SHP77 treated with DMSO at 0.1 percent for 48 hours (cell line): Measurements from ENCODE around the gene DEPDC7.
"Not testable (repeated sequence)": the region's sequence is repeated elsewhere in the genome, so short reads cannot be mapped to it uniquely, and the experiment has no call there.

Experiments
- DNase-seq: peaks from one replicate; lab custom pipeline; 2025; lab: John Stamatoyannopoulos, UW

DEPDC7 gene

DNA sequence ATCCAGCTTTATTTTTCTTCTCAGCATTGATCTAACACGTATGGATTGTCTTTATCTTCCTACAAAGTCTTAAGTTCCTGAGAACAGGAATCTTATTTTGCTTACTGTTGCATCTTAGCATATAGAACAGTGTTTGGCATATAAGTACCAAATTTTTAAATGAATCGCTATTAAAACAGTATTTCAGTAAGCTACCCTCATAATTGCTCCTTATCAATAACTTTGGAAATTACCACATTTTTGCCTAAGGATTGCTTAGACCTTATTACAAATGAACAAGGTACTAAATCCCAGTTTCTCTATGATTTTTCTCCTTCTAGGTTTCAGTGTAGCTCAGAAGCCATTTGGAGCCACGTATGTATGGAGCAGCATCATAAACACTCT is 9.7 kb downstream of the DEPDC7 start:
- no peak for DNase-seq

DNA sequence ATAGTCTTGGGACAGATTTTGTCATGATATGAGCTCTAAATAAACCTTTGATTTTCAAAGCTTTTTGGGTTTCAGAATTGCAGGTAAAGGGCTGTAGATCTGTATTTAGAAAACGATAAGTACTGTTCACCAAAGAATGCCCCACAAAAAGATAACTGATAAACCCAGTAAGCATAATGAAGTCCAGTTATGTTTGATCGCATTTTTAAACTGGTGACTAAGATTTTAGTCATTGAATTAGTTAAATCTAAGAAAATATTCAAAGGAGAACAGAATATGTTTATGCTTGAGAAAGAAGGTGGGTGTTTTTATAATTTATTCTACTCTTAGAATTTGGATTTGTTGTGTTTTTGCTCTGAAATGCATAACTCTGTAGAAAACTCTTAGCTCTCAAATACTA is 11.6 kb downstream of the DEPDC7 start:
- no peak for DNase-seq

DNA sequence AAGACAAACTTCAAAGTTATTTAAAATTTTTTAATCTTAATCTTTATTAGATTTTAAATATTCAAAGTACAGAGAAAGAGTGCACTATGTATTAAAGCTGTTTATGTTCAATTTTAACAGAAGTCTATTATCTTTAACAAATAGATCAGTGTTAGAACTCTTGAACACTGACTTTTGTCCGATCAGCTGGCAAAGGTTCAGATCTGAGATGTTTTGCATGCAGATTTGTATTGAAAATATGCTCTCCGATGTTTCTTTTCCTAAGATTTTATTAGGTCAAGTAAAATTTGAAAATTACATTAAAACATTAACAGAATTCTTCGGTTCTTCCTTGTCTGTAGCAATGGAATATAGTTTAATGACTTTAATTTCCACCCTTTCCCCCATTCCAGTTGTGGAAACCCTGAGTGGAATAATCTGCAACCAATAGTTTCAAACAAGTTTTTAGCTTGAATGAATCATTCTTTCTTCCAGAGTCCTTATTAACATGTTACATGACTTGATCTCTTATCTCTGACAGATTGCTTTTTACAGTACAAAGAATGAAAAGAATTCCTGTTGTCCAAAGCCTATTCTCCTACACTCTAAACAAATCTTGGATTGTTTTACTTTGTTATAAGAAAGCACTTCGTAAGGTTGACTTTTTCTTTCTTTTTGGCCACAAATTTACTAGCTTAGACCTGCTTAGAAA is 12.3 kb downstream of the DEPDC7 start:
- no peak for DNase-seq

DNA sequence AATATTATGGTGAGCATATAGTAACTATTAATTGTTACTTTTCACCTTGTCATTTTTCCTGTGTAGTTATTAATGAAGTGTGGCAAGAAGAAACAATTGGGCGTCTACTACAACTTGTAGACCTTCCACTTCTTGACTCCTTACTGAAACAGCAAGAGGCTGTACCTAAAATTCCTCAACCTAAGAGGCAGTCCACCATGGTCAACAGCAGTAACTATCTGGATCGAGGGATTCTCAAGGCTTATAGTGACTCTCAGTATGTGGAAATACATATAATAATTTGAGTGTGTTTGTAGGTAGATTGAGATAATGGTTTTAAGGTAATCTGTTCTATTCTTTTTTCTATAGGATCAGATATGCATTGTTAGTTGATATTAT is 12.8 kb downstream of the DEPDC7 start:
- DNase-seq, result no peak

DNA sequence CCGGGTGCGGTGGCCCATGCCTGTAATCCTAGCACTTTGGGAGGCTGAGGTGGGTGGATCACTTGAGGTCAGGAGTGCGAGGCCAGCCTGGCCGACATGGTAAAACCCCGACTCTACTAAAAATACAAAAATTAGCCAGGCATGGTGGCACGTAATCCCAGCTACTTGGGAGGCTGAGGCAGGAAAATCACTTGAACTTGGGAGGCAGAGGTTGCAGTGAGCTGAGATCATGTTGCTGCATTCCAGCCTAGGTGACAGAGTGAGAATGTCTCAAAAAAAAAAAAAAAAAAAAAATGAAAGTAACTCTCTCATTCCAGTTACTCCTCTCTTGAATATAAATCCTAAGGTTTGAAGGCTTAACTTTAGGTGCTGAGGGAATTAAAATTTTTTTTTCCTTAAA is 13.5 kb downstream of the DEPDC7 start:
- DNase-seq, result not testable (repeated sequence)

DNA sequence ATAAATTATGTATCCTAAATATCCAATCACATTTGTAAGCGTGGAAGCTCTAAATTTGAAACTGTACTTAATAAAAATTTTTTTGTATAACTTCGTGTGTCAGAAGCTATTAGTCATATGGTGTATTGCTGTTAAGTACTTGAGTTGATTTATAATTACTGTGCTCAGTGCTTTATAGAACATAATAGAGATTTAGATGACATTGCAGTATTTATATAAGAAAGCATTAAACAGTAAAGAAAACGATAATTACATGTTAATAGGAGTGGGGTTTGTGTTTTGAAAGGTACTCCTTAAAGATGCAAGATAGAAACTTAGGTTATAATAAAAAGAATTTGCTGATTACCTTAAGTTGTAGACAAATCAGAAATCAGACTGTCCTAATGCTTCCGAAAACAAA is 17.8 kb downstream of the DEPDC7 start:
- no peak for DNase-seq

DNA sequence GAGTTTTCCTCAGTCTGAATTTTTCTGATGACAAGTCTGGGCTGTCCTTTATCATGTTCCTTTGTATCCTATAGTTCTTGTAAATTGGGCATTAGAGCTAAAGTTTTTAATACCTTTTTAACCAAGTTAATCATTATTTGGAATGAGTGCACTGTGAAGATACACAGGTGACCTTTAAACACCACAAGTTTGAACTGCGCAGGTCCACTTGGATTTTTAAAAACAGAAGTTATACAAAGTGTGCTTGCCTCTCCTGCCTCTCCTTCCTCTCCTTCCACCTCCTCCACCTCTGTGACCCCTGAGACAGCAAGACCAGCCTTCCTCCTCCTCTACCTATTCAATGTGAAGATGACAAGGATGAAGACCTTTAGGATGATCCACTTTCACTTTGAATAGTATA is 19.3 kb downstream of the DEPDC7 start:
- DNase-seq, result no peak

DNA sequence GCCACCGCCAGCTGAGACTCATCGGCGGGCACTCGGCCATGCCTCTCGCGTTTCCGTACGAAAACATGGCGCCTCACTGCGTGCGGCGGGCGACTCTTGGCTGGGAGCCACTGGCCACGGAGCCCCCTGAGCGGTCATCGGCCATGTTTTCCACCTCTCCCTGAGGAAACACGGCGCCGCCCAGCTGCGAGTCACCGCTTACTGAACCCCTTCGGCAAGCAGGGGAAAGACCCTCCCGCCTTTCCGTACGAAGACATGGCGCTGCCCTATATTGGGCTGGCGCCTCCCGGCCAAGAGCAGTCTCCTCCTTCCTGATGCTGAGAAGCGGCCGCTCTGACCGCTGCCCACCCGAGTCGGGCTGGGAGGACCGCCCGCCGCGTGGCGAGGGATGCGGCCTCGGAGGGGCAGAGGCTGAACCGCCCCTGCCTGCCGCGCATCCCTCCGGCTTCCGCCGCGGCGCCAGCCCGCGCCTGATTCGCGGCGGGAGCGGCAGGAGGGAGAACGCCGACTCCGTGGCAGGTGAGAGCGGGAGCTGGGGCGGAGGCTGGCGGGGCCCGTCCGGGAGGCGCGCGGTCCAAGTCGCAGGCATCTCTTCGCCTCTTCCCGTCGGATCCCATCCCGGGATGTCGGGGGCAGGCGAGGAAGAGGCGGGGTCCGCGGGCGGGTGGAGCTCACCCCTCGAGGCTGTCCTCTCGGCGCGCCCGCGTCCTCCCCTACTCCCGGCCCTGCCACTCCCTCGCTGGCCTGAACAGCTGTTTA is 23.8 kb downstream of the DEPDC7 start, which contains the start of gene TCP11L1:
Gene TCP11L1 (plus strand): TSS at position 299 of the 759 bp plus-strand sequence. CDS start 4,202 bp downstream, outside the sequence.
- peak; percentile 94 for DNase-seq

DNA sequence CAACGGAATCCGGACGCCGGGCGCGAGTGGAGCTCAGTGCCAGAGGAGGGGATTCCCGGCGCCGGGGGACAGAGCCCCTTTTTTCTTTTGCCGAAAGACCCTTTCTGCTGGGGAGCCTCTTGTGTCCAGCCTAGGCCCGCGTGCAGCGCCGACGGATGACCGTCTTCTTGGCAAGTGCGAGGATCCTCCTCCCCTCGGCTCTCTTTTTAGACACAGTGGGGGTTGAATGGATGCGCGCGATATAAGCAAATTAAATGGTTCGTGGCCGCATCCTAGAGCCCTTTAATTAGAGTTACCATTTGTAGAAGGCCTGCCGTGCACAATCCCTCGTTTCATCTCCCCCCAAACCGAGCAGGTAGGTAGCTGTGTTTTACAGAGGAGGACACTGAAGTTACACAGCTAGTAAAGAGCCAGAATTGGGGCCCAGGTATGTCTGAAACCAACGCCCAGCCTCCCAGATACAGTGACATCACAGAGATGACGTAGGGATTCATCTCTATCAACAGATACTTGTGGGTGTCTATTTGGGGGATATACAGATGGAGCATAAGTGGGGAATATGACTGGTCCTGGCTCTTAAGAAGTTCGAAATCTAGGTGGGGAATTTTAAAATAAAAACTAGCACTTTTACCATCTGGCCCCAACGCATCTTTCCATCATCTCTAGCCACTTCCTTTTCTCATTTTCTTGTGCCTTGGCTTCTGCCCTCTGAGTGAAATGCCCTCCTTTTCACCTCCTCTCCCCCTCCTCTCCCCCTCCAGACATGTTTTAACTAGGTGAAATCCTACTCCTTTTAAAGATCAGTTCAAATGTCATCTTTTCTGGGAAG is 24.6 kb downstream of the DEPDC7 start:
- peak; percentile 53 for DNase-seq

DNA sequence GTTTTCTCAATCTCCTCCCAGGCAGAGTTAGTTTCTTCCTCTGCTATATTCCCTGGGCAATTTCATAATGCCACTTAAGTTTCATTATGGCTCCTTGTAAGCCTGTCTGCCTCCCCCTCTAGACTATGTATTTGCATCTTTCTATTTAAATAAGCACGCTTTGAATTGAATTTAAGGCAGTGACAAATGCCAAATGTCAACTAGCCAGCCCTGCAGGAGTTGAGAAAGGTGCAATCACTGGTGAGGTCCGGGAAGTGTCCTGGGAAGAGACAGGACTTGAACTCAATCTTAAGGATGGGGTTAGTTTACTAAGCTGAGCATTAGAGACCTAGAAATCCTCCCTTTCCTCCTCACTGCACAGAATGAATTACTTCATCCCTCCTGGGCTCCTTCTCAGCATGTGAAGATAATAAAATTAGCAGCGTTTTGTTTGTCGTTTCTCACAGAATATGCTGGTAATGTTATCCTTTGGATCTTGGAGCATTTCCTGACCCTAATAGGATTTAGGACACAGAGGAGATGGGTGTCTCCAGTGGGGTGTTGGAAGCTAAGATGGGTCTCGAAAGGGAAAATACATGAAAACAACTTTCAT is 25.3 kb downstream of the DEPDC7 start:
- no peak for DNase-seq

DNA sequence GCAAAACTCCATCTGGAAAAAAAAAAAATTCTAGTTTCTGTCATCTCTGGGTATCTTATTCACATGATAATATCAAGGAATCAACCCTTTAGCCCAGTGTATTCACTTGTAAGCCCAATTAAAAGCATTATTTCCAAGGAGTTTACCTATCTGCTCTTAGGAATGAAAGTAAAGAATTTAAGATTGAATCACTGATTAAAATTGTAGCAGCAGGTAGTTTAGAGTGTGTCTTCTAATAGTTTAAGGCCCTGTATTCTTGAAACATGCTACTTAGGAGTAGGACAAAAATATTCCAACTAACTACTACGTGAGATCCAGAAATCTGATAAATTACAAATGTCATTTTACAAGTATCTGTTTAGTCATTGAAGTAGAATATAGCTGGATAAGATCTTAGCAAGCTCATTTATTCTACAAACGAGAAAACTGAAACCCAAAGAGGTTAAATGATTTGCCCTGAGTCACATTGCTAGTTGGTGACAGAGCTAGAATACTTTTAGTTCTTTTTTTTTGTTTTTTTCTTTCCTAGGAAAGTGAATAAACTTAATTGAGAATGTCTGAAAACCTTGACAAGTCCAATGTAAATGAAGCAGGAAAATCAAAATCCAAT is 27.6 kb downstream of the DEPDC7 start:
- DNase-seq, result no peak

DNA sequence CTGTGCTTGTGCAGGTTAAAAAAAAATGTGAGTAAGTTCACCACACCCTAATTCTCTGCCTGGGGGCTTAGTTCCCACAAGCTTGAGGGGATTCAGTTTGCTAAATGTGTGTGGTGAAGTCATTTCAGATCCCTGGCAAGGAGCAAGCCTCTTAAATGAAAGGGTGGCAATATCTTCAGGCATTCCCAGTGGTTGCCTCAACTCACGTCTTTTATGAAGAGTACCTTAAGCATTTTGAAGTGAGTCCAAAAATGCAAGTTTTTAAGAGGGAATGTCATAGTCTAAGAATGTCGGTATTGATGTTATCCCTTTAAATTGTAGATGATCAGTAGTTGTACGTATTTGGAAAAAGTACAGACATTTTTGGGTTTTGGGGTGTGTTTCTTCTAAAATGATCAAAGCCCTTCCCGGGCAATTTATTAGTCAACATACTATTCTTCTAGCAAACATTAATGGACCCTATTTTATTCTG is 28.6 kb downstream of the DEPDC7 start:
- DNase-seq, result no peak

DNA sequence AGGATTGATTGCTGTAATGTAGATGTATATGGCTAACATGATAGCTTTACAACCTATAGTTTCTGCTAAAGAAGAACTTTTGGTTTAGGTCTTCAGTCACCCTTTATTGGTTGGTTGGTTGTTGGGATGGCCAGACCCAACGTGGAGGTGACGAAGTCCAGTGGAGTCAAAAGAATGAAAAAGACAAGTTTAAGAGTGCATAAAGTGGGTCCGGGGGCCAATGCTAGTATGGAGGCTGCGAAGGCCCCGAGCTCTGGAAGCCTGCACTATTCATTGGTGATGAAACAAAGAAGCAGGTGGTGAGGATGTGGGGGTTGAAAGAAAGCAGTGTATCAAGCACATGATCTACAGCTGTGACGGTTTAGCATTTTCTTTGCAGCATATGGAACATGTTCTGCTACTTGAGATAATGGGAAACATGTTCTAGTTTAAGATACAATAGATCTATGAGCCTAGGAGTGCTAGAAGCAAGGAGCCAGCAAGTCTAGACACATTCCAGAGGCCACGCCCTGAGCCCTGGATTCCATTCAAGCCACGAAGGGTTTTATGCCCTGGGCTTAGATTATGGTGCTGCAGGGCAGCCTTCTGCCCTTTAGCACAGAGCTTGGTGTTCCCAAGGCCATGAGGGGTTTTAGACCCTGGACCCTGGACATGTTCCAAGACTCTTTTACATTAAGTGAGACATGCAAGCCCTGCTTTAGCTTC is 30.0 kb downstream of the DEPDC7 start:
- no peak for DNase-seq

DNA sequence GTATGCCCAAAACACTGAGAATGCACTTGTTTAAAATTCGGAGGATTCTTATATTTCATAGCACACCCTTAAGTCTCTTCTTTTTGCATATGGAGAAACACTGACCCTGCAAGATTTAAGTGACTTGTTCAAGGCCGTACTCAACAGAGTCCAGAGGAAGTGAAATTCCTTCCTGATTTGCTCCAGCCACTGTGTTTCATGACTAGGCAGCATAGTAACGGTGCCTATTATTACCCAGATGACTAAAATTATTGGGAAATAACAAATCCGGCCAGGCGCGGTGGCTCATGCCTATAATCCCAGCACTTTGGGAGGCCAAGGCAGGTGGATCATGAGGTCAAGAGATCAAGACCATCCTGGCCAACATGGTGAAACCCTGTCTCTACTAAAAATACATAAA is 33.0 kb downstream of the DEPDC7 start:
- not testable (repeated sequence) for DNase-seq

DNA sequence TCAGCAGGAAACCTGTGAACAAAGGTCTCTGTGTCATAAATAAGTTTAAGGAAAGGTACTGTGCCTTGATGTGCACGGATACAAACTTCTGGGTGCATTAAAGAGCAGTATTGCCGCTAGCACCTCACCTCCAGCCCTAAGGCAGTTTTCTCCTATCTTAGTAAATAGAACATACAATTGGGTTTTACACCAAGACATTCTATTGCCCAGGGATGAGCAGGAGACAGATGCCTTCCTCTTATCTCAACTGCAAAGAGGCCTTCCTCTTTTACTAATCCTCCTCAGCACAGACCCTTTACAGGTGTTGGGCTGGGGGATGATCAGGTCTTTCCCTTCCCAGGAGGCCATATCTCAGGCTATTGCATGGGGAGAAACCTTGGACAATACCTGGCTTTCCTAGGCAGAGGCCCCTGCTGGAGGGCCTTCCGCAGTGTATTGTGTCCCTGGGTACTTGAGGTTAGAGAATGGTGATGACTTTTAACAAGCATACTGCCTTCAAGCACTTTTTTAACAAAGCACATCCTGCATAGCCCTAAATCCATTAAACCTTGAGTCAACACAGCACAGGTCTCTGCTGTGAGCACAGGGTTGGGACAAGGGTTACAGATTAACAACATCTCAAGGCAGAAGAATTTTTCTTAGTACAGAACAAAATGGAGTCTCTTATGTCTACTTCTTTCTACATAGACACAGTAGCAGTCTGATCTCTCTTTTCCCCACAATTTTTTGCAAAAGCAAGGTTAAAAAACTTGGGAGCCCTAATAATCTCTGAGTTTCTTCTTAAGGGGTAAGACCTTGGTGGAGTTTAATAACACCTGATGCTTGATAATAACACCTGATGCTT is 34.1 kb downstream of the DEPDC7 start:
- not testable (repeated sequence) for DNase-seq

DNA sequence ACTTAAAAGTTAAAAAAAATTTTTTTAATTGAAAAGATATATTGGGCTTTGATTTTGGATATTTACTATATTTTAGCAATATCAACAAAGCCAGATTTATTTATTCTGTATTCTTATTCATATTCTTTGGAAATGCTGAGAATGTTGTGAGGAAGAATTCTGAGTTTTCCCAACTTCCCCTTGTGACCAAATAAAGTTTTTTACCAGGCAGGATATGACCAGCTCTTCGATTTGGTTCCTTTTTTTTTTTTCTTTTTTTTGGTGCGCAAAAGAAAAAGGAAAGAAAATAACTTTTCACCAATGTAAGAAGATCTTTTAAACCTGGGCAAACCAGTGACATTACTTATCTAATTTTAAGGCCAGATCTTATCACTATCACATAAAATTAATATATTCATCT is 36.6 kb downstream of the DEPDC7 start:
- DNase-seq, result no peak

DNA sequence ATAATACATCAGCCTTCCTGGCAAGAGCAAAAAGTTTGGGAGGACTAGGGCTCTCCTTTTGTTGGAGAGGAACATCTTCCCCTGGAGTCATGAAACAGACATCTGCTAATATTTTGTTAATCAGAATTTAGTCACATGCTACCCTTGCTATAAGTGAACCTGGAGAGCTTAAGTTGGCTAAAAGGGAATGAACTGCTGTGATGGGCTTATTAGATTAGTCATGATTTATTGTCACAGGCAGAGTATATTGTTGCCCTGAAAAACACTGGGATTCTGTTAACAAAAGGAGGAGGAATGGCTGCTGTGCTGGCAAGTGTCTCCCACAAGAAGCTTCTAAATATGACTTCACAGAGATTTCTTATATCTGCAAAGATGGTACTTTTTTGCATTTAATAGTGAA is 39.7 kb downstream of the DEPDC7 start:
- no peak for DNase-seq

DNA sequence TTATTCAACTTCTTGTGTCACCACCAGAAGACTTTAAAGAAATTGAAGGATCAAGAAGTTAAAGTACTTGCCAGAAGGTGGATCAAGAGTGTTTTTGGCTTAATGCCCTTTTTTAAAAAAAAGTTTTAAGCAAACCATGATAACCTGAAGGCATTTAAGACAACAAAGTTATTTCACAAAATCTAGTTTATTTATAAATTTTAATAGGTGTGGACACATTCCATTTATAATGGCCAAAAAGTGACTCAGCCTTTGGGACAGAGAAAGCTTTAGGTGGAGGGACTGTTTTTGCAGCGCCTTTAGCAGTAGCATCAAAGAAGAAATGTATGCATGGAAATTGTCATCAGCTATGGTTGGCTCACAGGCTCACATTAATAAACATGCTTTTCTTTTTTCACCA is 41.6 kb downstream of the DEPDC7 start:
- no peak for DNase-seq

DNA sequence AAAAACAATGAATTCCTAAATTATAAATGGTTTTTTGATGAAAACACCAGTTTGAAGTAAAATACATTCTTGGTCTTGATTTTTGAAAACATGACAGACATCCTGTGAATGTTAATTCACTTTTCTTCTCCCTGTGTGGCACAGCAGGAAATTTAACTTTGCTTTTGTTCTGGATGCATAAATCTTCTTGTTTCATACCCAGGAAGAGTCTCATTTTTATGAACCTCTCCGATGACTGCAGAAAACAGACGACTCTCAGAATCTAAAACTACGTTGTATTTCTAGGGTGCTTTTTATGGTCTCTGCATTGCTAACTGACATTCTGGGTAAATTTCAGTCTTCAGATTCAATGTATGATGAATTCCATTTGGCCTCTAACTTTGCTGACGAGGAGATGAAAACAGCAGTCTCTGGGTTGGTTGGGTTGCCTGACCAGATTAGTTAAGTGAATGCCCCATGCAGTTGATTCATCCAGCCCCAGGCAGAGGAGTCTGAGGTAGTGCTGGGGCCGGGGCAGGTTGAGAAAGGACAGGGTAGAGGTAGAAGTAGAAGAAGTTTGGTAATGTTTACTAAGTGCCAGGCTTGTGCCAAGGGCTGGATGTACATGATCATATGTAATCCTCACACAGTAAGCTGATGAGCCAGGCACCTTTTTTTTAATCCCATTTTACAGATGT is 43.8 kb downstream of the DEPDC7 start:
- DNase-seq, result no peak

DNA sequence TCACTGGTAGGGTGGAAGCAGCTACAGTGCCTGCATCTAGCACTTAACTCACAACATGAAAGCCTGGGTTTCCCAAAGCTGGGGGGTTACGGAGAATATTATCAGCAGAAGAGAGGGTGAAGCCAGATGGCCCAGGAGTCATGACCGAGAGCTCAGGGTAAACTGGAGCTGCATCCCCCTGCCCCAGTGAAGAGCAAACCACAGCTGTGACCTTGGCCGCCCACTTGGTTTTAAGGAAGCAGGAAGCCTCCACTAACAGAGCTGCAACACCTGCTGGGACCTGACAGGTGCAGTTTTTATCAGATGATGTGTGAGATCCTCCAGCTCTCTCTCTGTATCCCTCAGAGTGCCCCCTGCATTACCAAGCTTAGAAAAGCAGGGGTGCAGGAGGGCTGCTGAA is 44.6 kb downstream of the DEPDC7 start:
- DNase-seq, result no peak
